ENCODE results near the gene MLH1.

DNA sequence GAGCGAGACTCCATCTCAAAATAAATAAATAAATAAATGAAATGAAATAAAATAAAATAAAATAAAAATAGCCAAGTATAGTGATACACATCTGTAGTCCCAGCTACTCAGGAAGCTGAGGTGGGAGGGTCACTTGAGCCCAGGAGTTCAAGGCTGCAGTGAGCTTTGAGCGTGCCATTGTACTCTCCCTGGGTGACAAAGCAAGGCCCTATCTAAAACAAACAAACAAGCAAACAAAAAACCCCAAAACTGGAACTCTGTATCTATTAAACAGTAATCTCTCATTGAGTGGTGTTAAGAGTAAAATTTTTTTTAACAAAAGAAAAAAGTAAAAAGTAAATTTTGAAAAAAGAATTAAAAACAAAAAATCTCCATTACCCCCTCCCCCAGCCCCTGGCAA, 21.2 kb upstream of the MLH1 start:
- TF ChIP-seq POLR2A (IDR thresholded peaks at IDR 0.05): no peak
- TF ChIP-seq, protein P1, sequence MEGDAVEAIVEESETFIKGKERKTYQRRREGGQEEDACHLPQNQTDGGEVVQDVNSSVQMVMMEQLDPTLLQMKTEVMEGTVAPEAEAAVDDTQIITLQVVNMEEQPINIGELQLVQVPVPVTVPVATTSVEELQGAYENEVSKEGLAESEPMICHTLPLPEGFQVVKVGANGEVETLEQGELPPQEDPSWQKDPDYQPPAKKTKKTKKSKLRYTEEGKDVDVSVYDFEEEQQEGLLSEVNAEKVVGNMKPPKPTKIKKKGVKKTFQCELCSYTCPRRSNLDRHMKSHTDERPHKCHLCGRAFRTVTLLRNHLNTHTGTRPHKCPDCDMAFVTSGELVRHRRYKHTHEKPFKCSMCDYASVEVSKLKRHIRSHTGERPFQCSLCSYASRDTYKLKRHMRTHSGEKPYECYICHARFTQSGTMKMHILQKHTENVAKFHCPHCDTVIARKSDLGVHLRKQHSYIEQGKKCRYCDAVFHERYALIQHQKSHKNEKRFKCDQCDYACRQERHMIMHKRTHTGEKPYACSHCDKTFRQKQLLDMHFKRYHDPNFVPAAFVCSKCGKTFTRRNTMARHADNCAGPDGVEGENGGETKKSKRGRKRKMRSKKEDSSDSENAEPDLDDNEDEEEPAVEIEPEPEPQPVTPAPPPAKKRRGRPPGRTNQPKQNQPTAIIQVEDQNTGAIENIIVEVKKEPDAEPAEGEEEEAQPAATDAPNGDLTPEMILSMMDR (IDR thresholded peaks at IDR 0.05 in 4 of 5, conservative IDR thresholded peaks at IDR 0.05 in 1 of 5): no peak

All from gastrocnemius medialis (tissue), 4 donors.